ENCODE data around the gene KRTAP5-6. TPM values are rescaled to one million over a fixed set of nuclear protein-coding genes. Genes with fewer than 3 reads are reported as not detected.
A peak's percentile ranks its signal among the peaks of the same experiment; 100 is the strongest.

The KRTAP5-6 gene
- total RNA-seq, 1 donor from 2014 or later: not detected

DNA sequence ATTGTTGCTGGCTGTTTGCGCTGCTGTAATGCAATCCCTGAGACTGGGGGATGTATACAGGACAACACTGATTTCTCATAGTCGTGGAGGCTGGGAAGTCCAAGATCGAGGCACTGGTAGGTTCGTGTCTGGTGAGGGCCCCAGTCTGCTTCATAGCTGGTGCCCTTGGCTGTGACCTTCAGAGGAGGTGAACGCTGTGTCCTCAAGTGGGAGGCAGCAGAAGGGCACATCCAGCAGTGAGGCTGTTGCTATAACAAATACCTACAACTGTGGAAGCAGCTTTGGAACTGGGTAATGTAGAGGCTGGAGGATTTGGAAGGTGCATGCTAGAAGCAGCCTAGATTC lies 46.1 kb upstream of the KRTAP5-6 start:
- Mint-ChIP-seq H3K4me1 (peaks cover 17% of the 10 kb centered on the region), H3K27ac (peak overlapping the region; percentile 34), H3K27me3 (ENCODE audit: low read depth) (peaks cover 17% of the 10 kb centered on the region), H3K9me3 (no peaks in the 10 kb centered on the region), H3K4me3 (no peak overlapping the region), H3K36me3 (no peaks in the 10 kb centered on the region)
- DNase-seq (ENCODE audit: low spot score in 2 of 2, unreplicated experiment in 2 of 2): no peak
- TF ChIP-seq, protein P1, sequence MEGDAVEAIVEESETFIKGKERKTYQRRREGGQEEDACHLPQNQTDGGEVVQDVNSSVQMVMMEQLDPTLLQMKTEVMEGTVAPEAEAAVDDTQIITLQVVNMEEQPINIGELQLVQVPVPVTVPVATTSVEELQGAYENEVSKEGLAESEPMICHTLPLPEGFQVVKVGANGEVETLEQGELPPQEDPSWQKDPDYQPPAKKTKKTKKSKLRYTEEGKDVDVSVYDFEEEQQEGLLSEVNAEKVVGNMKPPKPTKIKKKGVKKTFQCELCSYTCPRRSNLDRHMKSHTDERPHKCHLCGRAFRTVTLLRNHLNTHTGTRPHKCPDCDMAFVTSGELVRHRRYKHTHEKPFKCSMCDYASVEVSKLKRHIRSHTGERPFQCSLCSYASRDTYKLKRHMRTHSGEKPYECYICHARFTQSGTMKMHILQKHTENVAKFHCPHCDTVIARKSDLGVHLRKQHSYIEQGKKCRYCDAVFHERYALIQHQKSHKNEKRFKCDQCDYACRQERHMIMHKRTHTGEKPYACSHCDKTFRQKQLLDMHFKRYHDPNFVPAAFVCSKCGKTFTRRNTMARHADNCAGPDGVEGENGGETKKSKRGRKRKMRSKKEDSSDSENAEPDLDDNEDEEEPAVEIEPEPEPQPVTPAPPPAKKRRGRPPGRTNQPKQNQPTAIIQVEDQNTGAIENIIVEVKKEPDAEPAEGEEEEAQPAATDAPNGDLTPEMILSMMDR (IDR thresholded peaks at IDR 0.05; ENCODE audit: unreplicated experiment): no peak

DNA sequence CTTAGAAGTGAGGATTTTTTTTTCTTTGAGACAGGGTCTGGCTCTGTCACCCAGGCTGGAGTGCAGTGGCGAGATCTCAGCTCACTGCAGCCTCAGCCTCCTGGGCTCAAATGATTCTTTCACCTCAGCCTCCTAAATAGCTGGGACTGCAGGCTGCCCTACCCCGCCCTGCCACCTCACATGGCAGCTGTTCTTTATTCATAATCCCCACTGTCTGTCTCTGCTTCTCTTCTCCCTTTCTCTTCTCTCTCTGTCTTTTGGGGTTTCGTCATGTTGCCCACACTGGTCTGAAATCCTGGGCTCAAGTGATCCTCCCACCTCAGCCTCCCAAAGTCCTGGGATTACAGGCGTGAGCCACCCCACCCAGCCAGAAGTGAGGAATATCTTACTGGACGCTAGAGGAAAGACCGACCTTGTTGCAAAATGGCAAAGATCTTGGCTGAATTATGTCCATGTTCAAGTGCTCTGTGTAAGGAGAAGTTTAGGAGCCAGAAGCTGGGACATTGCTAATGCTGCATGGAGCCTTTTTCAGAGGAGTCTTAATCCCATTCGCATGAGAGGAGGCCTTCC lies 45.5 kb upstream of the KRTAP5-6 start:
- TF ChIP-seq, protein P1 (IDR thresholded peaks at IDR 0.05; ENCODE audit: unreplicated experiment): no peak
- no peaks in the 10 kb centered on the region for H3K9me3 Mint-ChIP-seq
- H3K27ac Mint-ChIP-seq: peak overlapping the region; percentile 19
- H3K36me3 Mint-ChIP-seq: no peaks in the 10 kb centered on the region
- no peak overlapping the region for H3K4me3 Mint-ChIP-seq
- peaks cover 16% of the 10 kb centered on the region for H3K27me3 Mint-ChIP-seq (ENCODE audit: low read depth)
- DNase-seq (ENCODE audit: low spot score in 2 of 2, unreplicated experiment in 2 of 2): no peak
- H3K4me1 Mint-ChIP-seq: peaks cover 17% of the 10 kb centered on the region

DNA sequence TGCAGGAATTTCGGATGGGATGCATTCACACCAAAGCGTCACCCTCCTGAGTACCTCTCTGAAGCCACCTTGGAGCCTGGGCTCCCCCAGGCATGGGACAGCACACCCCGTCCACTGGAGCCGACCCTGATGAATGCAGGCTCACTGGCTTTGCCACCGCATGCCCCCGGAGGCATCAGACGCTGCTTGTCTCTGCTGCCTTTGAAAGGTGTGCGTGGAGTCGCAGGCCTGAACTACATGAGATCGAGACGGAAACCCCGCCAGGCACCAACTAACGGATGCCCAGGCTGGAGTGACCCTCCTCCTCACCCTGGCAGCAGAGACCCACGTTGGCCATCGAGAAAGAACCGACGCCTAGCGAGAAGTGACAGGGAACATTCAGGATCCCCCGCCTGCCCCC lies 45.0 kb upstream of the KRTAP5-6 start:
- TF ChIP-seq, protein P1 (IDR thresholded peaks at IDR 0.05; ENCODE audit: unreplicated experiment): no peak
- Mint-ChIP-seq H3K27me3 (ENCODE audit: low read depth) (peaks cover 15% of the 10 kb centered on the region), H3K27ac (no peak overlapping the region), H3K4me3 (no peak overlapping the region), H3K4me1 (peaks cover 17% of the 10 kb centered on the region), H3K9me3 (no peaks in the 10 kb centered on the region), H3K36me3 (no peaks in the 10 kb centered on the region)
- no peak for DNase-seq (ENCODE audit: low spot score in 2 of 2, unreplicated experiment in 2 of 2)

DNA sequence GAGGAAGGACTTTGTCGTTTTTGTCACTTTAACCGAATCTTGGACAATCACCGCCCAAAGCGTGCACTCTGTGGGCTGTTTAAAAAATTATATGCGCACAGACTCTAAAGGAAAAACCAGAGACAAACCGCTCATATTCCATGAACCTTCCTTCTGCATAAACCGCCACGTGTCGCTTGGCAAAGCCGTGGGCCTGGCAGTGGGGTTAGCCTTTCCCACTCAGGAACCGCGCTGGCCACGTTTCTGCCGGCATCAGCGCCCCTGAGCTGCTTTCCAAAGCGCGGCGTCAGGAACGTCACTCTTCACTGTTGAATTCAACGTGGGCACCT lies 44.6 kb upstream of the KRTAP5-6 start:
- no peaks in the 10 kb centered on the region for H3K36me3 Mint-ChIP-seq
- no peaks in the 10 kb centered on the region for H3K9me3 Mint-ChIP-seq
- TF ChIP-seq, protein P1 (IDR thresholded peaks at IDR 0.05; ENCODE audit: unreplicated experiment): no peak
- H3K4me3 Mint-ChIP-seq: no peak overlapping the region
- DNase-seq (ENCODE audit: low spot score in 2 of 2, unreplicated experiment in 2 of 2): no peak
- H3K4me1 Mint-ChIP-seq: peaks cover 17% of the 10 kb centered on the region
- peak overlapping the region; percentile 61 for H3K27ac Mint-ChIP-seq
- peaks cover 12% of the 10 kb centered on the region for H3K27me3 Mint-ChIP-seq (ENCODE audit: low read depth)

DNA sequence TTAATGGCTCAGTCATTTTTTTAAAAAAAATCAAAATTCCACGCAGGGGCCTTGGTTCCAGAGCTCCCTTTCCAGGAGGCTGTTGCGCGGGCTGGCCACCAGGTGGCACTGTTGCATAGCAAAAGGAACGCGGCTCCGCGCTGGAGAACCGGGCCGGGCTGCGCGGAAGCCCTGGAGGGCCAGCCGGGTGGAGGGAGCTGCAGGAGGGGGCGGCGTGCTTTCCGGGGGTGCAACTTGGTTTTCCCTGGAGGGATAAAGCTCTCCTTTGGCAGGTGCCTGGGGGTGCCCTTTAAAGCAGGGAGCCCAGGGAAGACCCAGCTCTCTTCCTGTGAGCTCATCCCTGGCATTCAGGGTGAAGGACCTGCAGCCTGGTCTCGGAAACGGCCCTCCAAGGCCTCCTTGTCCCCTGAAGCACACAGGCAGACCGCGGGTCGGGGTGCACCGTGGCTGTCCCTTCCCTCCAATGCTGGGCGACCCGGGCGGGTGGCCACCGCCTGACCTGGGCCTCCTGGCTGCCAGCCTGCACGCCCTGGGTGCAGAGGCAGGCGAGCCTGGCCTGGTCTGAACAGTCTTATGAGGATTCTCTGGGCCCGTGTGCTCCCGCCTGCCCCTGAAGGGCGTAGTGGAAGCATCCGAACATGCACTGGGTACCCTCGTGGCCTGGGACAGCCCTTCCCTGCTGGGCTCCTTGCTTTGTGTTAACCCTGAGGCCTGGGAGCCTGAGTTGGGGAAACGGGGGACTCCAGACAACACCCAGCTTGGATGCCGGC lies 44.0 kb upstream of the KRTAP5-6 start:
- peak; percentile 71 to 96 for DNase-seq (ENCODE audit: low spot score in 2 of 2, unreplicated experiment in 2 of 2)
- H3K9me3 Mint-ChIP-seq: no peaks in the 10 kb centered on the region
- no peak overlapping the region for H3K4me3 Mint-ChIP-seq
- H3K27ac Mint-ChIP-seq: peak overlapping the region; percentile 61
- peaks cover 10% of the 10 kb centered on the region for H3K27me3 Mint-ChIP-seq (ENCODE audit: low read depth)
- peaks cover 17% of the 10 kb centered on the region for H3K4me1 Mint-ChIP-seq
- no peaks in the 10 kb centered on the region for H3K36me3 Mint-ChIP-seq
- TF ChIP-seq, protein P1 (IDR thresholded peaks at IDR 0.05; ENCODE audit: unreplicated experiment): peak; percentile 100

Measured in mesothelial cell of epicardium (in vitro differentiated cells).